Endodermal cell (in vitro differentiated cells): ENCODE results near the gene YY1. TPM values are rescaled to one million over a fixed set of nuclear protein-coding genes. Genes with fewer than 3 reads are reported as not detected.
A peak's percentile ranks its signal among the peaks of the same experiment; 100 is the strongest.

Source experiments
- DNase-seq: peaks from one replicate; pipeline ENCODE4 v3.0.0-alpha.2; 2017
- H3K27ac ChIP-seq: 2 replicates; pipeline ENCODE4 v1.5.1; 2013; ENCODE audit warnings: mild to moderate bottlenecking, low read depth, low read length, moderate library complexity
- H3K27me3 ChIP-seq: 2 replicates; pipeline ENCODE4 v1.6.1; 2013; ENCODE audit warnings: mild to moderate bottlenecking, low read length, moderate library complexity; ENCODE audit not compliant: insufficient read depth, control insufficient read depth, poor library complexity, severe bottlenecking
- H3K36me3 ChIP-seq: 2 replicates; pipeline ENCODE4 v1.7.0; 2013; ENCODE audit warnings: mild to moderate bottlenecking, low read length, moderate library complexity; ENCODE audit not compliant: control insufficient read depth, insufficient read depth
- H3K4me1 ChIP-seq: one replicate; pipeline ENCODE4 v1.7.0; 2013; ENCODE audit warnings: low read length; ENCODE audit not compliant: control insufficient read depth, insufficient read depth
- H3K4me3 ChIP-seq: 2 replicates; pipeline ENCODE4 v1.5.1; 2013; ENCODE audit warnings: mild to moderate bottlenecking, low read length, moderate library complexity
- H3K9ac ChIP-seq: 2 replicates; pipeline ENCODE4 v1.6.1; 2013; ENCODE audit warnings: mild to moderate bottlenecking, low read length, moderate library complexity; ENCODE audit not compliant: poor library complexity, severe bottlenecking; ENCODE audit errors: extremely low read depth
- H3K9me3 ChIP-seq: 2 replicates; pipeline ENCODE4 v1.6.1; 2013; ENCODE audit warnings: mild to moderate bottlenecking, low read length, moderate library complexity; ENCODE audit not compliant: control insufficient read depth
- H3K27ac Mint-ChIP-seq: 2 replicates; pipeline ENCODE4 v1.8.0; 2020; ENCODE audit warnings: mixed read lengths
- H3K27me3 Mint-ChIP-seq: 2 replicates; pipeline ENCODE4 v1.8.0; 2021; ENCODE audit warnings: mild to moderate bottlenecking, mixed read lengths; ENCODE audit not compliant: insufficient read depth
- H3K36me3 Mint-ChIP-seq: 2 replicates; pipeline ENCODE4 v1.8.0; 2020; ENCODE audit warnings: low read depth, mixed read lengths
- H3K4me1 Mint-ChIP-seq: 2 replicates; pipeline ENCODE4 v1.8.0; 2020; ENCODE audit warnings: mixed read lengths
- H3K4me3 Mint-ChIP-seq: 2 replicates; pipeline ENCODE4 v1.8.0; 2020; ENCODE audit warnings: mild to moderate bottlenecking, moderate library complexity, mixed read lengths
- H3K9me3 Mint-ChIP-seq: 2 replicates; pipeline ENCODE4 v1.8.0; 2020; ENCODE audit warnings: mild to moderate bottlenecking, mixed read lengths
- WGBS, 2 experiments: methylation state at CpG; one replicate each; pipeline versions ENCODE4 v1.1.5 to v1.1.7; 2013; ENCODE audit warnings: missing lambda C conversion rate in 2 of 2, mixed read lengths in 1 of 2; ENCODE audit not compliant: insufficient coverage in 1 of 2, insufficient read length in 1 of 2; 5-methylcytosine and 5-hydroxymethylcytosine counted together
- total RNA-seq, 2 donors: library from RNA; stranded (reverse); fragmentation: NEBNext Ultra II Directional in 1 of 2; extraction: Animal tissue kit (Norgen Biotek cat#: 25700) in 1 of 2; gene quantifications; 2 replicates in 1 of 2; 3 replicates in 1 of 2; pipeline ENCODE4 v1.2.1, GENCODE V29; 2021
- TF ChIP-seq, protein P1 (sequence below): fragments of 200-600 bp; sonication (generic); conservative IDR thresholded peaks from 2 replicates; pipeline ENCODE4 v1.5.0; 2021; ENCODE audit warnings: antibody characterized with exemption, mild to moderate bottlenecking

Gene YY1
- total RNA-seq, 2 donors from 2014 or later, result 94.8 to 103 TPM

DNA sequence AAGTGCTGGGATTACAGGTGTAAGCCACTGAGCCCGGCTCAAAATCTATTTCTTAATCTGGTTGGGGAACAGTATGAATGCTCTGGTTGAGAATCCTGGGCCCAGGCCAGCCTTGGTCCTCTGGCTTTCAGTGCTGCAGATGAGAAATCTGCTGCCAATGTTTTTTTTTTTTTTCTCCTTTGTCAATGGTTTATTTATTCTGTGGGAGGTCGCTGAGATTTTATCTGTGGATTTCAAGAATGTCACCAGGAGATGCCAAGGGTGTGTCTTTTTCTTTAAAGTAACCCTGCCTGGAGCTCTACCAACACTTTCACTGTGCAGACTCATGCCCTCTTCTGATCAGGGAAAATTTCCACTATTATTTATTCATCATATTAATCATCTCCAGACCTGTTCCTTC lies 63.7 kb downstream of the YY1 start:
- peaks cover 21% of the 10 kb centered on the region for H3K4me1 Mint-ChIP-seq
- Histone ChIP-seq H3K9ac (no peak overlapping the region), H3K36me3 (peaks cover 44% of the 10 kb centered on the region), H3K9me3 (no peaks in the 10 kb centered on the region), H3K27me3 (no peaks in the 10 kb centered on the region), H3K4me3 (peak overlapping the region; percentile 8), H3K4me1 (peaks cover 20% of the 10 kb centered on the region), H3K27ac (no peak overlapping the region)
- TF ChIP-seq, protein P1, sequence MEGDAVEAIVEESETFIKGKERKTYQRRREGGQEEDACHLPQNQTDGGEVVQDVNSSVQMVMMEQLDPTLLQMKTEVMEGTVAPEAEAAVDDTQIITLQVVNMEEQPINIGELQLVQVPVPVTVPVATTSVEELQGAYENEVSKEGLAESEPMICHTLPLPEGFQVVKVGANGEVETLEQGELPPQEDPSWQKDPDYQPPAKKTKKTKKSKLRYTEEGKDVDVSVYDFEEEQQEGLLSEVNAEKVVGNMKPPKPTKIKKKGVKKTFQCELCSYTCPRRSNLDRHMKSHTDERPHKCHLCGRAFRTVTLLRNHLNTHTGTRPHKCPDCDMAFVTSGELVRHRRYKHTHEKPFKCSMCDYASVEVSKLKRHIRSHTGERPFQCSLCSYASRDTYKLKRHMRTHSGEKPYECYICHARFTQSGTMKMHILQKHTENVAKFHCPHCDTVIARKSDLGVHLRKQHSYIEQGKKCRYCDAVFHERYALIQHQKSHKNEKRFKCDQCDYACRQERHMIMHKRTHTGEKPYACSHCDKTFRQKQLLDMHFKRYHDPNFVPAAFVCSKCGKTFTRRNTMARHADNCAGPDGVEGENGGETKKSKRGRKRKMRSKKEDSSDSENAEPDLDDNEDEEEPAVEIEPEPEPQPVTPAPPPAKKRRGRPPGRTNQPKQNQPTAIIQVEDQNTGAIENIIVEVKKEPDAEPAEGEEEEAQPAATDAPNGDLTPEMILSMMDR, result no peak
- no peak for DNase-seq
- no peak overlapping the region for H3K27ac Mint-ChIP-seq
- no peaks in the 10 kb centered on the region for H3K9me3 Mint-ChIP-seq
- 69% methylated on average over 2 of the region's 2 CpGs; no CpG with 5 or more reads in 1 of the 2 experiments for WGBS, 2 experiments
- no peaks in the 10 kb centered on the region for H3K27me3 Mint-ChIP-seq
- peaks cover 34% of the 10 kb centered on the region for H3K36me3 Mint-ChIP-seq
- H3K4me3 Mint-ChIP-seq, result no peak overlapping the region

DNA sequence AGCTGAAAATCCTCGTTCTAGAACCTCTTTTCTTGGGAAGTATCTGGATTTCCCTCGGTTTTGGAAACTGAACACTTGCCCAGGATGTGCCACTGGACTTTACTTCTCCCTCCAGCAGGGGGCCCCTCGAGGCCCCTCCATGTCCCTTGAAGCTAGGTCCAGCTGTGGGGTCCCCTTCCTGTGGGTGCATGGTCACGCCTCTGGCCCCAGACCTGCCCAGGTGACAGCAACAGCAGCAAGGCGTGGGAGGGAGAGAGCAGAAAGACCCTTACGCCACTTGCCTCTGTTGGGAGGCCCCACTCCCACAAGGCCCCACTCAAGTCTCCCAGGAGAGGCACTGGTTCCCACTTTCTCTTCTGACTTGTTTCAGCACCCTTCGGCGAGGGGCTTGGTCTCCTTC lies 64.2 kb downstream of the YY1 start:
- peaks cover 20% of the 10 kb centered on the region for H3K4me1 ChIP-seq
- no peaks in the 10 kb centered on the region for H3K9me3 ChIP-seq
- TF ChIP-seq, protein P1, result peak; percentile 79
- H3K27ac ChIP-seq, result no peak overlapping the region
- H3K9ac ChIP-seq, result no peak overlapping the region
- Mint-ChIP-seq H3K4me1 (peaks cover 25% of the 10 kb centered on the region), H3K9me3 (no peaks in the 10 kb centered on the region), H3K4me3 (no peak overlapping the region), H3K27ac (no peak overlapping the region), H3K36me3 (peaks cover 31% of the 10 kb centered on the region), H3K27me3 (no peaks in the 10 kb centered on the region)
- peaks cover 39% of the 10 kb centered on the region for H3K36me3 ChIP-seq
- 86 to 90% methylated on average over 5 to 8 of the region's 8 CpGs for WGBS, 2 experiments
- DNase-seq, result peak; percentile 62
- H3K4me3 ChIP-seq, result peak overlapping the region; percentile 8
- no peaks in the 10 kb centered on the region for H3K27me3 ChIP-seq

DNA sequence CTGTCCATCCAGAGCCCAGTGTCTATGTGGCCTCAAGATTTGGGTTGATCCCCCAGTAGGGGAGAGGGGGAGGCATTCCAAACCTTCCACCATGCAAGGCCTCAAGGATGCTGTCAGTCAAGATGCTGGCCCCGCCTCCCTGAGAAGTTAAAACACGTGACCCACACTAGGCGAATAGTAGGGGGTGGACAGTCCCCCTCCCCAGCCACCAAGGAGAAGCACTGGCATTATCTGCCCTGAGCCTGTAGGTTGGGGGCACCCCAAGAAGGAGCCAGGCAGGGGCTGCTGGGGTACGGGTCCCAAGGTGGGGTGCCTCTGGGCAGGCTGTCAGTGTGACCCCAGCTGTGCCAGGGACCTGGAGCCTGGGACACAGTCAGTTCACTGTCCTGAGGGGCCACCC lies 65.0 kb downstream of the YY1 start:
- H3K4me1 ChIP-seq, result peaks cover 20% of the 10 kb centered on the region
- TF ChIP-seq, protein P1, result no peak
- H3K27me3 ChIP-seq, result no peaks in the 10 kb centered on the region
- peak overlapping the region; percentile 91 for H3K4me3 Mint-ChIP-seq
- peaks cover 31% of the 10 kb centered on the region for H3K36me3 ChIP-seq
- no peaks in the 10 kb centered on the region for H3K9me3 ChIP-seq
- H3K9ac ChIP-seq, result no peak overlapping the region
- H3K4me3 ChIP-seq, result peak overlapping the region; percentile 96
- 86 to 87% methylated on average over 3 to 4 of the region's 4 CpGs for WGBS, 2 experiments
- no peaks in the 10 kb centered on the region for H3K9me3 Mint-ChIP-seq
- no peaks in the 10 kb centered on the region for H3K27me3 Mint-ChIP-seq
- H3K36me3 Mint-ChIP-seq, result peaks cover 24% of the 10 kb centered on the region
- no peak overlapping the region for H3K27ac ChIP-seq
- no peak overlapping the region for H3K27ac Mint-ChIP-seq
- H3K4me1 Mint-ChIP-seq, result peaks cover 27% of the 10 kb centered on the region
- DNase-seq, result peak; percentile 72
